ENCODE measurements around the gene CAPS2.

DNA sequence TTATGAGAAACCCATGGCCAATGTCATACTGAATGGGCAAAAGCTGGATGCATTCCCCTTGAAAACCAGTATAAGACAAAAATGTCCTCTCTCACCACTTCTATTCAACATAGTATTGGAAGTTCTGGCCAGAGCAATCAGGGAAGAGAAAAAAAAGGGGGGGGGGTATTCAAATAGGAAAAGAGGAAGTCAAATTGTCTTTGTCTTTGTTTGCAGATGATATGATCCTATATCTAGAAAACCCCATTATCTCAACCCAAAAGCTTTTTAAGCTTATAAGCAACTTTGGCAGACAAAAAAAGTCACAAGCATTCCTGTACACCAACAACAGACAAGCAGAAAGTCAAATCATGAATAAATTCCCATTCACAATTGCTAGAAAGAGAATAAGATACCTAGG, 23.9 kb upstream of the CAPS2 start:
- TF ChIP-seq, protein P1, sequence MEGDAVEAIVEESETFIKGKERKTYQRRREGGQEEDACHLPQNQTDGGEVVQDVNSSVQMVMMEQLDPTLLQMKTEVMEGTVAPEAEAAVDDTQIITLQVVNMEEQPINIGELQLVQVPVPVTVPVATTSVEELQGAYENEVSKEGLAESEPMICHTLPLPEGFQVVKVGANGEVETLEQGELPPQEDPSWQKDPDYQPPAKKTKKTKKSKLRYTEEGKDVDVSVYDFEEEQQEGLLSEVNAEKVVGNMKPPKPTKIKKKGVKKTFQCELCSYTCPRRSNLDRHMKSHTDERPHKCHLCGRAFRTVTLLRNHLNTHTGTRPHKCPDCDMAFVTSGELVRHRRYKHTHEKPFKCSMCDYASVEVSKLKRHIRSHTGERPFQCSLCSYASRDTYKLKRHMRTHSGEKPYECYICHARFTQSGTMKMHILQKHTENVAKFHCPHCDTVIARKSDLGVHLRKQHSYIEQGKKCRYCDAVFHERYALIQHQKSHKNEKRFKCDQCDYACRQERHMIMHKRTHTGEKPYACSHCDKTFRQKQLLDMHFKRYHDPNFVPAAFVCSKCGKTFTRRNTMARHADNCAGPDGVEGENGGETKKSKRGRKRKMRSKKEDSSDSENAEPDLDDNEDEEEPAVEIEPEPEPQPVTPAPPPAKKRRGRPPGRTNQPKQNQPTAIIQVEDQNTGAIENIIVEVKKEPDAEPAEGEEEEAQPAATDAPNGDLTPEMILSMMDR (IDR thresholded peaks at IDR 0.05; ENCODE audit: extremely low read depth in 1 of 2, insufficient read depth in 1 of 2, low read depth in 1 of 2, low read length in 2 of 2) = no peak
- TF ChIP-seq POLR2A (IDR thresholded peaks at IDR 0.05; ENCODE audit: low read depth, low read length) (no peak), EZH2 (IDR thresholded peaks at IDR 0.05; ENCODE audit: borderline replicate concordance, low read depth, low read length, severe bottlenecking) (no peak), GATA2 (IDR thresholded peaks at IDR 0.05; ENCODE audit: insufficient read depth, insufficient read length, low read depth, low read length) (no peak), JUN (IDR thresholded peaks at IDR 0.05; ENCODE audit: borderline replicate concordance, insufficient read depth, insufficient read length, low read depth) (no peak)
